Activated T-cell treated with anti-CD3 and anti-CD28 coated beads, Interleukin-2, amount 50 U/mL, for 4 hours (primary cell): ENCODE data around the gene LGALS8. TPM values are rescaled to one million over a fixed set of nuclear protein-coding genes. Genes with fewer than 3 reads are reported as not detected.
"Not testable (repeated sequence)": the region's sequence is repeated elsewhere in the genome, so short reads cannot be mapped to it uniquely, and the experiment has no call there.

ENCODE experiments used
- ATAC-seq, 2 donors: fragments of 200-7000 bp; cut with Tn5 transposase; one replicate each; pipeline ENCODE4 v1.10.0; 2021
- DNase-seq: peaks from one replicate; pipeline ENCODE4 v3.0.0-alpha.2; 2020
- H3K27me3 Mint-ChIP-seq: one replicate; pipeline ENCODE4 v1.8.0; 2021; ENCODE audit warnings: low read depth, mixed read lengths
- H3K36me3 Mint-ChIP-seq: one replicate; pipeline ENCODE4 v1.8.0; 2022; ENCODE audit warnings: mixed read lengths; ENCODE audit not compliant: insufficient read depth
- H3K4me1 Mint-ChIP-seq: one replicate; pipeline ENCODE4 v1.8.0; 2021; ENCODE audit warnings: low read depth, mixed read lengths
- H3K4me3 Mint-ChIP-seq: one replicate; pipeline ENCODE4 v1.8.0; 2021; ENCODE audit warnings: mild to moderate bottlenecking, moderate library complexity, mixed read lengths
- H3K9me3 Mint-ChIP-seq: one replicate; pipeline ENCODE4 v1.8.0; 2021; ENCODE audit warnings: mixed read lengths
- total RNA-seq, 3 donors: library from RNA; stranded (reverse); gene quantifications; one replicate each; pipeline ENCODE4 v1.2.1, GENCODE V29; 2021

LGALS8 gene
- total RNA-seq, 3 donors from 2014 or later, result 59.7 to 73.2 (median 60.9) TPM

GRCh38 chr1:236501093-236501492 is 22.7 kb upstream of the LGALS8 start:
- Mint-ChIP-seq H3K36me3 (no peaks in the 10 kb centered on the region), H3K4me3 (no peak overlapping the region), H3K27me3 (peaks cover 4% of the 10 kb centered on the region), H3K9me3 (no peaks in the 10 kb centered on the region), H3K4me1 (peaks cover 14% of the 10 kb centered on the region)
- DNase-seq (no peak), ATAC-seq (no peak)

- peaks cover 14% of the 10 kb centered on the region for H3K4me1 Mint-ChIP-seq
- peak overlapping the region; percentile 29 for H3K4me3 Mint-ChIP-seq
- ATAC-seq (no peak), DNase-seq (no peak)
- H3K36me3 Mint-ChIP-seq, result no peaks in the 10 kb centered on the region
- no peaks in the 10 kb centered on the region for H3K9me3 Mint-ChIP-seq
- H3K27me3 Mint-ChIP-seq, result no peaks in the 10 kb centered on the region
Observed at GRCh38 chr1:236502579-236502971, 21.2 kb upstream of the LGALS8 start.

- ATAC-seq (no peak), DNase-seq (no peak)
- Mint-ChIP-seq H3K4me3 (peak overlapping the region; percentile 37), H3K36me3 (no peaks in the 10 kb centered on the region), H3K27me3 (no peaks in the 10 kb centered on the region), H3K4me1 (peaks cover 14% of the 10 kb centered on the region), H3K9me3 (no peaks in the 10 kb centered on the region)
Observed at GRCh38 chr1:236502972-236503639, 20.7 kb upstream of the LGALS8 start.

DNA sequence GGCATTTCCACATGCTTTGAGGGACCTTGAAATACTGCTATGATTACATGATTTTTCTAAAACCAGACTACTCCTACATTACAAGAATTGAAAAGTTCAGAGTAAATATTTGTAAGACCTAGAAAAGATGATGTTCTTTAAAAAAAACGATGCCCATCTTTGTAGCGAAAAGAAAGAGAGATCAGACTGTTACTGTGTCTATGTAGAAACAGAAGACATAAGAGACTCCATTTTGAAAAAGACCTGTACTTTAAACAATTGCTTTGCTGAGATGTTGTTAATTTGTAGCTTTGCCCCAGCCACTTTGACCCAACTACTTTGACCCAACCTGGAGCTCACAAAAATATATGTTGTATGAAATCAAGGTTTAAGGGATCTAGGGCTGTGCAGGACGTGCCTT is 19.4 kb upstream of the LGALS8 start:
- not testable (repeated sequence) for DNase-seq, H3K4me3 Mint-ChIP-seq, H3K36me3 Mint-ChIP-seq, H3K9me3 Mint-ChIP-seq, ATAC-seq, H3K27me3 Mint-ChIP-seq
- H3K4me1 Mint-ChIP-seq, result peaks cover 25% of the 10 kb centered on the region

DNA sequence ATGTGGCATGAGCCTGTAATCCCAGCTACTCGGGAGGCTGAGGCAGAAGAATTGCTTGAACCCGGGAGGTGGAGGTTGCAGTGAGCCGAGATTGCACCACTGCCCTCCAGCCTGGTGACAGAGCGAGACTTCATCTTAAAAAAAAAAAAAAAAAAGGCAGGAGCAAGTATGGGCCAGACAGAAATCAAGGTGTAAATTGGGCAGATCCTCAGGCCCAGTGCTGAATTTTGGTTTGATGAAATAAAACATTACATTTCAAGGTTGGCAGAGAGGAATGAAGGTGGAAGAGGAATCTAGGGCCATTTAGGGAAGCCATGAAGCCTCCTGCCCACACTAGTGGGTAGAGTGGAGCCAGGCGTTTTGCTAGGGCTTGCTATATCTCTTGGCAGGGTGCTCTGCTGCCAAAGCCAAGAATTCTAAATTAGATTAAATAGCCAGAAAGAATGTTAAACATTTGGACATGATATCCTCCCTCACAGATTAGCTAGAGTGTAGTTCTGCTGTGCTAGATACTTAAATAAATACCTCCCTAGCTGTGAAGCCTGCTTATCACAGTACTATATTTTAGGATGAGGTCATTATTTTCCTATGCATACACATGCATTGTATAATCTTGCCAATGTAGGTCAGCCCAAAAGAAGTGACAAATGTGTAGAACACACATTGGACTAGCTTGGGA is 16.6 kb upstream of the LGALS8 start:
- no peak overlapping the region for H3K4me3 Mint-ChIP-seq
- no peak for ATAC-seq

GRCh38 chr1:236508593-236509027 is 15.2 kb upstream of the LGALS8 start:
- no peak for DNase-seq
- Mint-ChIP-seq H3K4me1 (peaks cover 16% of the 10 kb centered on the region), H3K27me3 (no peaks in the 10 kb centered on the region), H3K9me3 (no peaks in the 10 kb centered on the region), H3K4me3 (no peak overlapping the region), H3K36me3 (no peaks in the 10 kb centered on the region)
- ATAC-seq, result peak; percentile 58 to 74

More for the DNA sequence above, 16.6 kb upstream of the LGALS8 start:
- no peak for DNase-seq
- Mint-ChIP-seq H3K9me3 (no peaks in the 10 kb centered on the region), H3K4me1 (peaks cover 28% of the 10 kb centered on the region), H3K36me3 (no peaks in the 10 kb centered on the region), H3K27me3 (no peaks in the 10 kb centered on the region)

DNA sequence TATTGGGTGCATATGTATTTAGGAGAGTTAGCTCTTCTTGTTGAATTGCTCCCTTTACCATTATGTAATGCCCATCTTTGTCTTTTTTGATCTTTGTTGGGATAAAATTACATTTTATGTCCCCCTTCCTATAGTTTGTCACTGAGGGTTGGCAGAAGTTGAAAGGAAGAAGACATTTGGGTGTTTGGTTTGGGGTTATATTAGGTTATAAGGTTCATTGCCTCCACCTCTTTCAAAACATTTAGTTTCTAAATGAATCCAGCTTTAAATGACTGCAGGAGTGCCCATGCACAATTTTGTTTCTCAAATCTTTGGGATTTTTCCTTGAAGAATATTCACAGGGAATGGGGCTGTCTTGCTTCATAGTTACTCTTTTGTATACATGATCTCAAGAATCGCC is 14.6 kb upstream of the LGALS8 start:
- Mint-ChIP-seq H3K27me3 (no peaks in the 10 kb centered on the region), H3K9me3 (no peaks in the 10 kb centered on the region), H3K4me1 (peaks cover 15% of the 10 kb centered on the region), H3K36me3 (no peaks in the 10 kb centered on the region), H3K4me3 (no peak overlapping the region)
- ATAC-seq, result no peak
- DNase-seq, result no peak

- H3K36me3 Mint-ChIP-seq, result no peaks in the 10 kb centered on the region
- no peaks in the 10 kb centered on the region for H3K9me3 Mint-ChIP-seq
- peaks cover 14% of the 10 kb centered on the region for H3K4me1 Mint-ChIP-seq
- H3K4me3 Mint-ChIP-seq, result no peak overlapping the region
- ATAC-seq, result no peak
- DNase-seq, result no peak
- no peaks in the 10 kb centered on the region for H3K27me3 Mint-ChIP-seq
Observed at GRCh38 chr1:236509647-236510401, 14.0 kb upstream of the LGALS8 start.

GRCh38 chr1:236511735-236512418 is 11.9 kb upstream of the LGALS8 start:
- DNase-seq, result no peak
- H3K9me3 Mint-ChIP-seq, result no peaks in the 10 kb centered on the region
- ATAC-seq, result no peak
- no peak overlapping the region for H3K4me3 Mint-ChIP-seq
- H3K4me1 Mint-ChIP-seq, result peaks cover 29% of the 10 kb centered on the region
- H3K36me3 Mint-ChIP-seq, result no peaks in the 10 kb centered on the region
- no peaks in the 10 kb centered on the region for H3K27me3 Mint-ChIP-seq

DNA sequence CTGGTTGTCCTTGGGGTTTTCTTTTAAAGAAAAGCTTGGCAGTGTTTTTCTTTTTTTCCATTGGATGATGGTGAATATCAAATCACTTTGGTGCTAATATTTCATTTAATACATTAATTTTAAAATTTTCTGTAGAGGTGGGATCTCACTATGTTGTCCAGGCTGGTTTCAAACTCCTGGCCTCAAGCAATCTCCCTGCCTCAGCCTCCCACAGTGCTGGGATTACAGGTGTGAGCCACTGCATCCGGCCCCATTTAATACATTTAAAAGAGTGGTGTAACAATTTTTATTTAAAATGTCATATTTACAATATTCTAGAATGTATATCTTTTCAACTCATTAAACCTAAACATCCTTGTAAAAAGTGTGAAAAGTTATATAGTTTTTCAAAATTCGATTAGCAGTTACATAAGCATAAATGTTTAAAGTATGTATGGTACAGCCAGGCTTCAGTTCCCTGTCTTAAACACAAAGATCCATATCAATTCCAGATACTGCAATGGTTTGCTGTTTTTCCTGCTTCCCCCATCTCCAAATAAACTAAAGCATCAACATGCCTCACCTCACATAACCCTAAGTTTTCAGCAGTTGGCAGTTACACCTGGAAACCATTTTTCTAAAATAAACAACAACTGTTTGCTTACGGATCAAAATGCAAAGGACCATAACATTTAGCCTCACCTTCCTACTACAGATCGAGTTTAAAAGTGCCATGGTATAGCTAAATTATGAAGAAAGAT is 8.9 kb upstream of the LGALS8 start:
- no peak overlapping the region for H3K4me3 Mint-ChIP-seq
- H3K36me3 Mint-ChIP-seq, result no peaks in the 10 kb centered on the region
- ATAC-seq (no peak), DNase-seq (no peak)
- H3K9me3 Mint-ChIP-seq, result no peaks in the 10 kb centered on the region
- H3K27me3 Mint-ChIP-seq, result no peaks in the 10 kb centered on the region
- H3K4me1 Mint-ChIP-seq, result peaks cover 30% of the 10 kb centered on the region

DNA sequence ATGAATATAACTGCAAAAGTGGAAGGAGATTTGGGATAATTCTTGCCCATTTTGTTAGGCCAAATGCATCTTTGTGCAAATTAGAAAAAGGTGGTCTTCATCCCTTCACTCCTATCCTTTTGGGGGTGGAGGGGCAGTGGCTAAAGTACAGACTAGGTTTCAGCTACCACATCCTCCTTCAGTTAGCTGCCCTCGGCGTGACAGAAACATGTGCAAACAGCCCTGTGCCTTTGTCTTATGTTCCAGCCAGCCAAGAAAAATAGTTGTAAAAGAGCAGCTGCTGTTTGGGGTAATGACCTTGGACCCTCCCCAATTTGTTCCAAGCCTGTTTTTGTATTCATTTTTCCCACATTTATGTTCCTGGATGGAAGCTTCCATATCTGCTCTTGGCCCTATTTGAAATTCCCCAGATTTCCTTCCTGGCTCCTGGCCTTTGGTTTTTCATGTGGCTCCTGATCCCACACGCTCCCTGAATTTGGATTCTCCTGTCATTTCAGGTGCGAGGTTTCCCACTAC is 8.3 kb upstream of the LGALS8 start:
- no peak overlapping the region for H3K4me3 Mint-ChIP-seq
- no peak for ATAC-seq

DNA sequence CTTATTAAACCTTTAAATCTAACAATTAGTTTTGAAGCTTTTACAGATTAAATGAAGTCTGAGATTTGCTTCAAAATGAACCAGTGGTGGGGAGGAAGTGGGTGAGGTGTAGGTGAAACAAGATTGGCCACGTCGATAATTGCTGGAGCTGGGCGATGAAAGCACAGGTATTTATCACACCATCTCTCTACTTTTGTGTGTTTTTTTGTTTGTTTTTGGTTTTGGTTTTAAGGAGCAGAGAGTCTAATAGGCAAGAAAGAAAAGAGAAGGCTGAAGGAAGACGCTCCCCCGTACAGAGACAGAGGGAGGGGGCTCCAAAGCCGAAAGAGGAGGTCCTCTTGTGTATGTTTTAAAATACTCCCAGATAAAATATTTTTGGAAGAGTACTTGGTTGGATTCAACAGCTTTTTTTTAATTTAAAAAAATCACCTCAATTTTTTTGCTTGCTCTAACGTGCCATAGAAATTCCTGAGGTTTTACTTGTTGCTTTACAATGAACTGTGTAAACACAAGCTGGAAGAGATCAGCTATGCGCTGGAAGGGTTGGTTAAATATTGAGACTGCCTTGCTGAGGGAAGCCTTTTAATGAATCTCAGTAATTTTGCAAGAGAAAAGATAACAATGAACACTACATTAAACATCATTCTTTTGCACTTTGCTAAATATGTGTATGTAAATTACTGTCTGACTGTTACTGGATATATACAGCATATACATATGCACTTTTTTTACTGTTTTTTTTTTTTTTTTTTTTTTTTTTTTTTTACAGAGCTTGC is 6.7 kb upstream of the LGALS8 start:
- Mint-ChIP-seq H3K9me3 (no peaks in the 10 kb centered on the region), H3K4me1 (peaks cover 29% of the 10 kb centered on the region), H3K4me3 (peak overlapping the region; percentile 69), H3K27me3 (no peaks in the 10 kb centered on the region), H3K36me3 (no peaks in the 10 kb centered on the region)
- DNase-seq (no peak), ATAC-seq (peak; percentile 73 to 76)

More for the DNA sequence above, 8.3 kb upstream of the LGALS8 start:
- no peak for DNase-seq
- H3K9me3 Mint-ChIP-seq, result no peaks in the 10 kb centered on the region
- peaks cover 29% of the 10 kb centered on the region for H3K4me1 Mint-ChIP-seq
- no peaks in the 10 kb centered on the region for H3K36me3 Mint-ChIP-seq
- H3K27me3 Mint-ChIP-seq, result no peaks in the 10 kb centered on the region

- DNase-seq, result no peak
- no peak overlapping the region for H3K4me3 Mint-ChIP-seq
- H3K9me3 Mint-ChIP-seq, result no peaks in the 10 kb centered on the region
- H3K27me3 Mint-ChIP-seq, result no peaks in the 10 kb centered on the region
- H3K36me3 Mint-ChIP-seq, result no peaks in the 10 kb centered on the region
- ATAC-seq, result no peak
- H3K4me1 Mint-ChIP-seq, result peaks cover 32% of the 10 kb centered on the region
Observed at GRCh38 chr1:236518322-236518721, 5.5 kb upstream of the LGALS8 start.
